GM18520 (cell line): ENCODE measurements around the gene C1orf198.

Experiments
- ATAC-seq: cut with Tn5 transposase; IDR thresholded peaks from one replicate; pipeline ENCODE4 v1.9.1; 2021; ENCODE audit not compliant: unreplicated experiment

The C1orf198 gene

GRCh38 chr1:230867903-230868735 lies at the start of gene C1orf198:
Gene C1orf198, minus strand, starts transcription at chr1:230868521. Its CDS starts 9 bp downstream, at chr1:230868512.
- no peak for ATAC-seq

- no peak for ATAC-seq
Observed at GRCh38 chr1:230917284-230918135, 49.2 kb upstream of the C1orf198 start.

- ATAC-seq, result no peak
Observed at GRCh38 chr1:230916587-230917283, 48.4 kb upstream of the C1orf198 start.

GRCh38 chr1:230915078-230915477 lies 46.8 kb upstream of the C1orf198 start:
- no peak for ATAC-seq

- ATAC-seq, result no peak
Observed at GRCh38 chr1:230913496-230913895, 45.2 kb upstream of the C1orf198 start.

- no peak for ATAC-seq
Observed at GRCh38 chr1:230910755-230911117, 42.4 kb upstream of the C1orf198 start.

- ATAC-seq, result no peak
Observed at GRCh38 chr1:230909974-230910754, 41.8 kb upstream of the C1orf198 start.

GRCh38 chr1:230907472-230908205 lies 39.3 kb upstream of the C1orf198 start:
- no peak for ATAC-seq

GRCh38 chr1:230906226-230906625 lies 37.9 kb upstream of the C1orf198 start:
- ATAC-seq, result no peak

- ATAC-seq, result no peak
Observed at GRCh38 chr1:230905733-230906132, 37.4 kb upstream of the C1orf198 start.

- no peak for ATAC-seq
Observed at GRCh38 chr1:230902349-230902923, 34.1 kb upstream of the C1orf198 start.

- ATAC-seq, result no peak
Observed at GRCh38 chr1:230901671-230902070, 33.4 kb upstream of the C1orf198 start.

- ATAC-seq, result no peak
Observed at GRCh38 chr1:230900984-230901383, 32.7 kb upstream of the C1orf198 start.

GRCh38 chr1:230899841-230900251 lies 31.5 kb upstream of the C1orf198 start:
- ATAC-seq, result no peak

GRCh38 chr1:230898748-230899147 lies 30.4 kb upstream of the C1orf198 start:
- ATAC-seq, result no peak

- no peak for ATAC-seq
Observed at GRCh38 chr1:230898144-230898543, 29.8 kb upstream of the C1orf198 start.

- ATAC-seq, result no peak
Observed at GRCh38 chr1:230896779-230897178, 28.5 kb upstream of the C1orf198 start.

- ATAC-seq, result no peak
Observed at GRCh38 chr1:230895452-230895851, 27.1 kb upstream of the C1orf198 start.

- no peak for ATAC-seq
Observed at GRCh38 chr1:230894664-230895063, 26.3 kb upstream of the C1orf198 start.

- ATAC-seq, result no peak
Observed at GRCh38 chr1:230894032-230894431, 25.7 kb upstream of the C1orf198 start.
